ENCODE data around the gene NRBP1. TPM values are rescaled to one million over a fixed set of nuclear protein-coding genes. Genes with fewer than 3 reads are reported as not detected.

The NRBP1 gene
- total and polyA plus RNA-seq, 10 donors: 41.8 to 82.0 (median 62.7) TPM

- Histone ChIP-seq H3K4me3 (peak overlapping the region; percentile 59 to 75 (median 64)), H3K4me1 (peaks cover 13 to 55% (median 28%) of the 10 kb centered on the region in 6 donors), H3K27ac (peak overlapping the region; percentile 78 to 93 (median 89)), H3K9me3 (no peaks in the 10 kb centered on the region), H3K27me3 (replicated peaks in 1 of 7) (no peaks in the 10 kb centered on the region), H3K36me3 (peaks cover 0 to 79% (median 66%) of the 10 kb centered on the region in 6 donors)
- DNase-seq: no peak
- TF ChIP-seq POLR2A (IDR thresholded peaks at IDR 0.05) (no peak), POLR2AphosphoS5 (IDR thresholded peaks at IDR 0.05) (peak in 2 of 3 donors; percentile 45 to 64)
- intact Hi-C loops (cut with DNase I; ENCODE audit: low total_unique reads): no loop called here
- 1 to 3% (median 1%) methylated on average over 24 to 35 of the region's 35 CpGs for WGBS, 5 donors
These were observed 48.4 kb upstream of the NRBP1 start for GRCh38 chr2:27379836-27380625.

DNA sequence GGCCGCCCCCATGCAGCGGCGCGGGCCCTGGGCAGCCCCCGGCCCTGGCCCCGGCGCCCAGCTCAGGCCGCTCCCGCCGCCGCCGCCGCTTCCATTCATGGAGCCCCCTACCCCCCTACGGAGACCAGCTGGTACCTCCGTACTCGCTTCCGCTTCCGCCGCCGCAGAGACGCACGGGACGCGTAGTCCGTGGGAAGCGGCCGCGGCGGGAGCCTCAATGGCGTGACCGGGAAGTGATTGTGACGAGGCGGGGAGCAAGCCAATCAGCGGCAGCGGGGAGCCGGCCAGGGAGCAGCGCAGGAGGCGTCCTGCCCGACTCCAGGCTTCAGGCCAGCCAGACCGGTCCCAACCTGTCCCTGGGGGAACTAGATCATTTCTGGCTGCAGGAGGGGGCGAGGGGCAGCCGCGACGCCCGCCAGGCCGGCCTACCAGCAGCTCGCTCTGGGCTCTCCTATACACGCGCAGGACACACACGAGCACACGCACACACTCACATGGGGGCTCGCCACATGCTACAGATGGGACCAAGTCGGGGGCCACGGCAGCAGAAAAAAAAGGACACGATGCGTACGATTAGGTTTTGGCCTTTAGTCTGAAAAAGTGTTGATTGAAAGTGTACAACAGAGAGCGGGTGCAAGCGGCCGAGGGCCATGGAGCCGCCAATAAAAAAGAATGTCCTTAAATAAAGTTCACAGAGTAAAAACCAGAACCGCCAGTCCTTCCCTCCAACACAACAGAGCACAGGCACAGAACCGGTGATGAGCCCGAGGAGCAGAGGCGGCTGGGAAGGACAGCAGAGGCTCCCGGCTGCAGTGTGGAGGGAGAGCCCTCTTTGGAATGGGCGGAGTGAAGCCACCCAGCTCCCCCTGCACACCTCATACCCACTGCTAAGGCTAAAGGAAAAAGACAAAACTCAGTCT lies 47.5 kb upstream of the NRBP1 start, which contains the start of gene ZNF513:
ZNF513 (minus strand) TSS at position 109 of the 920 bp plus-strand sequence. CDS start 208 bp downstream, outside the sequence.
- WGBS, 5 donors: 19 to 36% (median 22%) methylated on average over 37 to 67 of the region's 67 CpGs
- peak; percentile 95 to 98 (median 96) for TF ChIP-seq POLR2AphosphoS5 (IDR thresholded peaks at IDR 0.05)
- TF ChIP-seq POLR2A (IDR thresholded peaks at IDR 0.05): no peak
- peak; percentile 99 for DNase-seq
- Histone ChIP-seq H3K36me3 (peaks cover 0 to 79% (median 66%) of the 10 kb centered on the region in 6 donors), H3K4me3 (peak within 1 kb of the TSS; percentile 59 to 75 (median 64)), H3K9me3 (no peaks in the 10 kb centered on the region), H3K27ac (peak within 1 kb of the TSS; percentile 78 to 93 (median 89)), H3K27me3 (replicated peaks in 1 of 7) (no peaks in the 10 kb centered on the region), H3K4me1 (peaks cover 13 to 53% (median 30%) of the 10 kb centered on the region in 6 donors)
- intact Hi-C loops (cut with DNase I; ENCODE audit: low total_unique reads): no loop called here

DNA sequence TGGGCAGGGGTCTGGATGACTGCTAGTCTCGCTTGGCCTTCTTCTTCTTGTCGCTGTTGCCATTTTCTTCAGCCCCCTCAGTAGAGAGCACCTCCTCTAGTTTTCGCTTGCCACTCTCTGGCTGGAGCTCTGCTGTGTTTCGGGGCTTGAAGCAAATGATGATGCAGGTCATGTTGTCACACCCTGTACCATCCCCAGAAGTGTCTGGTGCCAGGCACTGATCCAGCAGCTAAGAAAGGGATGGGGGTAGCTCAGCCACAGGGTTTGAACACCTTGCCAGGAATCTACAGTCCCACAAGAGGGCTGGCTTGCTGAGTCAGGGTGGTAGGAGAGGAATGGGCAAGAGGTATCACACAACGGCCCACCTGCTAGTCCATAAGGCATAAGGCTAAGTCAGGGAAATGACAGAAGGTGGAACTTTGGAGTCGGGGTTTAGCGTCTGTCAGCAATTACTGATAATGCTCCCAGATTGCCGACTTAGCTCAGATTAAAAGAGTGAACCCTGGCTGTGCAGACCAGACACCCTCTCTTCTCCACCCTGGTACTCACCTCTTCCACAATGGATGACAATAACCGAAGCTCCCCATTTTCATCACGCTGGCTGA lies 46.8 kb upstream of the NRBP1 start:
- intact Hi-C loops (cut with DNase I; ENCODE audit: low total_unique reads): no loop called here
- WGBS, 5 donors: 92 to 97% (median 95%) methylated on average over 10 of the region's 10 CpGs
- no peak for TF ChIP-seq POLR2A (IDR thresholded peaks at IDR 0.05)
- TF ChIP-seq POLR2AphosphoS5 (IDR thresholded peaks at IDR 0.05): no peak
- TF ChIP-seq CTCF (IDR thresholded peaks at IDR 0.05 in 8 of 11, conservative IDR thresholded peaks at IDR 0.05 in 3 of 11): no peak
- no peak for DNase-seq
- no peaks in the 10 kb centered on the region for H3K27me3 ChIP-seq (replicated peaks in 1 of 7)
- peak overlapping the region in 2 of 8 donors; percentile 69 to 75 for H3K4me3 ChIP-seq
- H3K4me1 ChIP-seq: peaks cover 13 to 45% (median 31%) of the 10 kb centered on the region in 6 donors
- H3K9me3 ChIP-seq: no peaks in the 10 kb centered on the region
- H3K27ac ChIP-seq: peak overlapping the region in 5 of 8 donors; percentile 89 to 93 (median 91)
- peaks cover 0 to 79% (median 62%) of the 10 kb centered on the region in 6 donors for H3K36me3 ChIP-seq

DNA sequence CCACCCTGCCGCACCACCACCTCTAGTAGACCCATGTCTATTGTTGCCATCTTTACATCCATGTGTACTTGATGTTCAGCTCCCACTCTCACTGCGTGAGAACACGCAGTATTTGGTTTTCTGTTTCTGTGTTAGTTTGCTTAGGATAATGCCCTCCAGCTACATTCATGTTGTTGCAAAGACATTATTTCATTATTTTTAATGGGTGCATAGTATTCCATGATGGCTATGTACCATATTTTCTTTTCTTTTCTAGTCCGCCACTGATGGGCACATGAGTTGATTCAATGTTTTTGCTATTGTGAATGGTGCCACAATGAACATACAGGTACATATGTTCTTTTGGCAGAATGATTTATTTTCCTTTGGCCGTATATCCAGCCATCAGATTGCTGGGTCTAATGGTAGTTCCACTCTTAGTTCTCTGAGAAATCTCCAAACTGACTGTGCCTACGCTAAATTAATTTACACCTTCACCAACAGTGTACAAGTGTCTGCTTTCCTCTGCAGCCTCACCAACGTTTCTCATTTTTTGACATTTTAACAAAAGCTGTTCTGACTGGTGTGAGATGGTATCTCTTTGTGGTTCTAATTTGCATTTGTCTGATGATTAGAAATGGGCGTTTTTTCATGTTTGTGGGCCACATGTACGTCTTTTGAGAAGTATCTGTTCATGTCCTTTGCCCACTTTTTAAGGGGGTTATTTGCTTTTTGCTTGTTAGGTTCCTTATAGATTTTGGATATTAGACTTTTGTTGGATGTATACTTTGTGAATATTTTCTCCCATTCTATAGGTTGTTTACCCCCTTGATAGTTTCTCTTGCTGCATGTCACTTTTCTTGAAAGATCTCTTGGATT lies 37.4 kb upstream of the NRBP1 start:
- H3K9me3 ChIP-seq: no peaks in the 10 kb centered on the region
- H3K27me3 ChIP-seq (replicated peaks in 1 of 7): no peaks in the 10 kb centered on the region
- intact Hi-C loops (cut with DNase I; ENCODE audit: low total_unique reads): no loop called here
- no peak overlapping the region for H3K4me3 ChIP-seq
- TF ChIP-seq CTCF (IDR thresholded peaks at IDR 0.05 in 8 of 11, conservative IDR thresholded peaks at IDR 0.05 in 3 of 11) (no peak), POLR2AphosphoS5 (IDR thresholded peaks at IDR 0.05) (no peak), POLR2A (IDR thresholded peaks at IDR 0.05) (no peak)
- peaks cover 0 to 11% (median 0%) of the 10 kb centered on the region in 6 donors for H3K4me1 ChIP-seq
- 87 to 91% (median 90%) methylated on average over 9 of the region's 9 CpGs for WGBS, 5 donors
- H3K36me3 ChIP-seq: peaks cover 0 to 32% (median 6%) of the 10 kb centered on the region in 6 donors
- DNase-seq: no peak
- peak overlapping the region in 5 of 8 donors; percentile 28 to 61 (median 47) for H3K27ac ChIP-seq

Data from spleen (tissue), 11 donors.